Activated naive CD8-positive, alpha-beta T cell treated with anti-CD3 and anti-CD28 coated beads for 36 hours (primary cell): Measurements from ENCODE around the gene GRIA4. TPM values are rescaled to one million over a fixed set of nuclear protein-coding genes. Genes with fewer than 3 reads are reported as not detected.

Experiments
- DNase-seq: peaks from one replicate; pipeline ENCODE4 v3.0.0; 2021
- H3K27ac Mint-ChIP-seq: one replicate; pipeline ENCODE4 v1.8.0; 2022; ENCODE audit warnings: mild to moderate bottlenecking, moderate library complexity, mixed read lengths
- H3K27me3 Mint-ChIP-seq: one replicate; pipeline ENCODE4 v1.8.0; 2022; ENCODE audit warnings: mild to moderate bottlenecking, mixed read lengths
- H3K36me3 Mint-ChIP-seq: one replicate; pipeline ENCODE4 v1.8.0; 2021; ENCODE audit warnings: mild to moderate bottlenecking, mixed read lengths
- H3K4me1 Mint-ChIP-seq: one replicate; pipeline ENCODE4 v1.8.0; 2021; ENCODE audit warnings: mixed read lengths
- H3K4me3 Mint-ChIP-seq: one replicate; pipeline ENCODE4 v1.8.0; 2022; ENCODE audit warnings: mild to moderate bottlenecking, moderate library complexity, mixed read lengths
- H3K9me3 Mint-ChIP-seq: one replicate; pipeline ENCODE4 v1.8.0; 2022; ENCODE audit warnings: mixed read lengths
- total RNA-seq, 2 experiments: library from RNA; stranded (reverse); gene quantifications; one replicate each; pipeline ENCODE4 v1.2.3, GENCODE V29; 2021

The GRIA4 gene
- total RNA-seq, 2 experiments from 2014 or later = not detected

GRCh38 chr11:106017093-106017492 lies 407.2 kb downstream of the GRIA4 start:
- DNase-seq = no peak
- Mint-ChIP-seq H3K4me1 (peaks cover 51% of the 10 kb centered on the region), H3K9me3 (no peaks in the 10 kb centered on the region), H3K4me3 (no peak overlapping the region), H3K27me3 (no peaks in the 10 kb centered on the region), H3K27ac (no peak overlapping the region), H3K36me3 (peaks cover 40% of the 10 kb centered on the region)

GRCh38 chr11:106021181-106021966 lies 411.5 kb downstream of the GRIA4 start:
- peak overlapping the region; percentile 94 for H3K4me3 Mint-ChIP-seq
- peaks cover 38% of the 10 kb centered on the region for H3K4me1 Mint-ChIP-seq
- H3K27me3 Mint-ChIP-seq = no peaks in the 10 kb centered on the region
- peaks cover 4% of the 10 kb centered on the region for H3K9me3 Mint-ChIP-seq
- peak overlapping the region; percentile 87 for H3K27ac Mint-ChIP-seq
- no peak for DNase-seq
- peaks cover 28% of the 10 kb centered on the region for H3K36me3 Mint-ChIP-seq

- peaks cover 28% of the 10 kb centered on the region for H3K36me3 Mint-ChIP-seq
- H3K27me3 Mint-ChIP-seq = no peaks in the 10 kb centered on the region
- peak; percentile 95 for DNase-seq
- H3K4me1 Mint-ChIP-seq = peaks cover 32% of the 10 kb centered on the region
- peaks cover 10% of the 10 kb centered on the region for H3K9me3 Mint-ChIP-seq
- peak within 1 kb of the TSS; percentile 94 for H3K4me3 Mint-ChIP-seq
- peak within 1 kb of the TSS; percentile 87 for H3K27ac Mint-ChIP-seq
Measured at GRCh38 chr11:106021967-106022794, 412.3 kb downstream of the GRIA4 start, which contains the start of gene MSANTD4. Gene MSANTD4, minus strand, starts transcription at chr11:106022240. Its CDS starts 11,323 bp downstream, at chr11:106010917.

- H3K4me1 Mint-ChIP-seq = peaks cover 32% of the 10 kb centered on the region
- peak overlapping the region; percentile 94 for H3K4me3 Mint-ChIP-seq
- peaks cover 27% of the 10 kb centered on the region for H3K36me3 Mint-ChIP-seq
- no peak for DNase-seq
- H3K27me3 Mint-ChIP-seq = peaks cover 4% of the 10 kb centered on the region
- peaks cover 13% of the 10 kb centered on the region for H3K9me3 Mint-ChIP-seq
- H3K27ac Mint-ChIP-seq = peak overlapping the region; percentile 87
Measured at GRCh38 chr11:106022795-106023275, 413.0 kb downstream of the GRIA4 start.

- Mint-ChIP-seq H3K4me1 (no peaks in the 10 kb centered on the region), H3K9me3 (peaks cover 12% of the 10 kb centered on the region), H3K4me3 (no peak overlapping the region), H3K27ac (no peak overlapping the region), H3K27me3 (peaks cover 53% of the 10 kb centered on the region), H3K36me3 (no peaks in the 10 kb centered on the region)
- no peak for DNase-seq
Measured at GRCh38 chr11:106030609-106031008, 420.7 kb downstream of the GRIA4 start.

- no peak for DNase-seq
- Mint-ChIP-seq H3K9me3 (peaks cover 10% of the 10 kb centered on the region), H3K36me3 (no peaks in the 10 kb centered on the region), H3K27ac (no peak overlapping the region), H3K27me3 (peaks cover 54% of the 10 kb centered on the region), H3K4me3 (no peak overlapping the region), H3K4me1 (no peaks in the 10 kb centered on the region)
Measured at GRCh38 chr11:106031202-106031810, 421.4 kb downstream of the GRIA4 start.
